ENCODE results near the gene NAPG.

Gene NAPG

GRCh38 chr18:10519366-10519765 lies 6.5 kb upstream of the NAPG start:
- Histone ChIP-seq H3K4me1 (ENCODE audit: insufficient read depth, low read length, poor library complexity, severe bottlenecking) (peaks cover 16% of the 10 kb centered on the region), H4K20me1 (ENCODE audit: insufficient read depth, low read length, poor library complexity, severe bottlenecking) (no peaks in the 10 kb centered on the region), H3K9me3 (ENCODE audit: insufficient read depth, low read depth, low read length) (no peaks in the 10 kb centered on the region), H3K79me2 (ENCODE audit: insufficient read depth, low read length) (no peaks in the 10 kb centered on the region), H2AFZ (ENCODE audit: low read length) (no peak overlapping the region), H3K9ac (ENCODE audit: low read depth, low read length, poor library complexity, severe bottlenecking) (no peak overlapping the region), H3K36me3 (ENCODE audit: insufficient read depth, low read length) (no peaks in the 10 kb centered on the region), H3K27me3 (ENCODE audit: insufficient read depth, low read length, poor library complexity, severe bottlenecking) (no peaks in the 10 kb centered on the region), H3K4me3 (ENCODE audit: low read length, poor library complexity, severe bottlenecking) (no peak overlapping the region), H3K9me2 (replicated peaks; ENCODE audit: low read depth, low read length) (no peaks in the 10 kb centered on the region), H3F3A (ENCODE audit: low read depth) (no peaks in the 10 kb centered on the region), H3K4me2 (ENCODE audit: low read depth, low read length, poor library complexity, severe bottlenecking) (peak overlapping the region; percentile 65)
- TF ChIP-seq, protein P1, sequence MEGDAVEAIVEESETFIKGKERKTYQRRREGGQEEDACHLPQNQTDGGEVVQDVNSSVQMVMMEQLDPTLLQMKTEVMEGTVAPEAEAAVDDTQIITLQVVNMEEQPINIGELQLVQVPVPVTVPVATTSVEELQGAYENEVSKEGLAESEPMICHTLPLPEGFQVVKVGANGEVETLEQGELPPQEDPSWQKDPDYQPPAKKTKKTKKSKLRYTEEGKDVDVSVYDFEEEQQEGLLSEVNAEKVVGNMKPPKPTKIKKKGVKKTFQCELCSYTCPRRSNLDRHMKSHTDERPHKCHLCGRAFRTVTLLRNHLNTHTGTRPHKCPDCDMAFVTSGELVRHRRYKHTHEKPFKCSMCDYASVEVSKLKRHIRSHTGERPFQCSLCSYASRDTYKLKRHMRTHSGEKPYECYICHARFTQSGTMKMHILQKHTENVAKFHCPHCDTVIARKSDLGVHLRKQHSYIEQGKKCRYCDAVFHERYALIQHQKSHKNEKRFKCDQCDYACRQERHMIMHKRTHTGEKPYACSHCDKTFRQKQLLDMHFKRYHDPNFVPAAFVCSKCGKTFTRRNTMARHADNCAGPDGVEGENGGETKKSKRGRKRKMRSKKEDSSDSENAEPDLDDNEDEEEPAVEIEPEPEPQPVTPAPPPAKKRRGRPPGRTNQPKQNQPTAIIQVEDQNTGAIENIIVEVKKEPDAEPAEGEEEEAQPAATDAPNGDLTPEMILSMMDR (conservative IDR thresholded peaks at IDR 0.05; ENCODE audit: low read length) = no peak
- no peak for TF ChIP-seq EZH2phosphoT487 (IDR thresholded peaks at IDR 0.05; ENCODE audit: borderline replicate concordance)

- H3K79me2 ChIP-seq (ENCODE audit: insufficient read depth, low read length) = no peaks in the 10 kb centered on the region
- H3K27me3 ChIP-seq (ENCODE audit: insufficient read depth, low read length, poor library complexity, severe bottlenecking) = no peaks in the 10 kb centered on the region
- no peaks in the 10 kb centered on the region for H3F3A ChIP-seq (ENCODE audit: low read depth)
- no peak for TF ChIP-seq EZH2phosphoT487 (IDR thresholded peaks at IDR 0.05; ENCODE audit: borderline replicate concordance)
- TF ChIP-seq, protein P1 (conservative IDR thresholded peaks at IDR 0.05; ENCODE audit: low read length) = peak; percentile 91
- no peaks in the 10 kb centered on the region for H3K9me3 ChIP-seq (ENCODE audit: insufficient read depth, low read depth, low read length)
- peaks cover 17% of the 10 kb centered on the region for H3K4me1 ChIP-seq (ENCODE audit: insufficient read depth, low read length, poor library complexity, severe bottlenecking)
- H3K9me2 ChIP-seq (replicated peaks; ENCODE audit: low read depth, low read length) = no peaks in the 10 kb centered on the region
- H4K20me1 ChIP-seq (ENCODE audit: insufficient read depth, low read length, poor library complexity, severe bottlenecking) = no peaks in the 10 kb centered on the region
- no peaks in the 10 kb centered on the region for H3K36me3 ChIP-seq (ENCODE audit: insufficient read depth, low read length)
- H3K4me2 ChIP-seq (ENCODE audit: low read depth, low read length, poor library complexity, severe bottlenecking) = peak overlapping the region; percentile 65
- peak overlapping the region; percentile 41 for H3K4me3 ChIP-seq (ENCODE audit: low read length, poor library complexity, severe bottlenecking)
- peak overlapping the region; percentile 85 for H2AFZ ChIP-seq (ENCODE audit: low read length)
- H3K9ac ChIP-seq (ENCODE audit: low read depth, low read length, poor library complexity, severe bottlenecking) = peak overlapping the region; percentile 33
Observed at GRCh38 chr18:10519999-10520935, 5.6 kb upstream of the NAPG start.

DNA sequence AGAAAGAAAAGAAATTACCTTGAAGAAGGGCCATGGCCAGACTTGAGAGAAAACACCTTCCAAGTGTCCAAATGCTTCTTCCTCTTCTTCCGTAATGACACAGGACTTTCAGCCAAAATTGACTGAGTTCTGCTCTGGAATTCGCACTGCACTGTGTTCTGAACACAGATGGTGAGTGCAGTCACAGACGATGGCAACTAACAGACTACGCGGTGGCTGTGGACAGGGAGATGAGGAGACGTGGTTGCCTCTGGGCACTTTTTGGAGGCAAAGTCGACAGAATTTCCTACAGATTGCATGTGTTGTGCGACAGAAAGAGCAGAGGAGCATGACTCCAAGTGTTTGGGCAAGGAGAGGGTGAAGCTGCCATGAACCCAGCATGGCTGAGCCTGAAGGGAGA lies 4.3 kb upstream of the NAPG start:
- Histone ChIP-seq H2AFZ (ENCODE audit: low read length) (no peak overlapping the region), H3K27me3 (ENCODE audit: insufficient read depth, low read length, poor library complexity, severe bottlenecking) (no peaks in the 10 kb centered on the region), H3K4me3 (ENCODE audit: low read length, poor library complexity, severe bottlenecking) (no peak overlapping the region), H3F3A (ENCODE audit: low read depth) (no peaks in the 10 kb centered on the region), H3K9ac (ENCODE audit: low read depth, low read length, poor library complexity, severe bottlenecking) (no peak overlapping the region), H3K79me2 (ENCODE audit: insufficient read depth, low read length) (peaks cover 4% of the 10 kb centered on the region), H3K9me2 (replicated peaks; ENCODE audit: low read depth, low read length) (no peaks in the 10 kb centered on the region), H3K4me1 (ENCODE audit: insufficient read depth, low read length, poor library complexity, severe bottlenecking) (peaks cover 19% of the 10 kb centered on the region), H3K4me2 (ENCODE audit: low read depth, low read length, poor library complexity, severe bottlenecking) (no peak overlapping the region), H3K36me3 (ENCODE audit: insufficient read depth, low read length) (no peaks in the 10 kb centered on the region), H4K20me1 (ENCODE audit: insufficient read depth, low read length, poor library complexity, severe bottlenecking) (peaks cover 4% of the 10 kb centered on the region), H3K9me3 (ENCODE audit: insufficient read depth, low read depth, low read length) (no peaks in the 10 kb centered on the region)
- TF ChIP-seq, protein P1 (conservative IDR thresholded peaks at IDR 0.05; ENCODE audit: low read length) = no peak
- TF ChIP-seq EZH2phosphoT487 (IDR thresholded peaks at IDR 0.05; ENCODE audit: borderline replicate concordance) = no peak
